Gastrocnemius medialis (tissue), 4 donors: ENCODE measurements around the gene KRT4.

Experiments used
- CTCF ChIP-seq, 5 experiments: fragments of 450-650 bp in 3 of 5; fragments of 200-600 bp in 2 of 5; sonication (generic) in 2 of 5; IDR thresholded peaks in 4 of 5; conservative IDR thresholded peaks in 1 of 5; 1 replicate in 4 of 5; 2 replicates in 1 of 5; pipeline ENCODE4 v1.5.1; 2016 to 2019; ENCODE audit warnings: antibody characterized with exemption in 5 of 5, mild to moderate bottlenecking in 3 of 5, moderate library complexity in 3 of 5
- POLR2A ChIP-seq, 2 donors: fragments of 450-650 bp; IDR thresholded peaks; one replicate each; pipeline ENCODE4 v1.6.1; 2017; ENCODE audit warnings: antibody characterized with exemption in 2 of 2, mild to moderate bottlenecking in 2 of 2, moderate library complexity in 2 of 2

GRCh38 chr12:52848661-52849255, 34.8 kb upstream of the KRT4 start, which contains the start of gene KRT78:
- TF ChIP-seq CTCF (IDR thresholded peaks at IDR 0.05 in 4 of 5, conservative IDR thresholded peaks at IDR 0.05 in 1 of 5) (no peak), POLR2A (IDR thresholded peaks at IDR 0.05) (no peak)
